Endometrium (tissue), 2 donors: ENCODE results near the gene PDRG1.
"Not testable (repeated sequence)": the region's sequence is repeated elsewhere in the genome, so short reads cannot be mapped to it uniquely, and the experiment has no call there.

Experiments
- FAIRE-seq: peaks from 2 replicates; lab custom pipeline; 2012; peaks lifted over from hg19 to GRCh38; lab: Jason Lieb, UNC
- donor health status: control.
- donor health status: control.

Gene PDRG1

GRCh38 chr20:31966991-31967655 lies 15.3 kb upstream of the PDRG1 start:
- FAIRE-seq = no peak

GRCh38 chr20:31963889-31964288 lies 12.0 kb upstream of the PDRG1 start:
- FAIRE-seq = no peak

GRCh38 chr20:31962761-31963160 lies 10.9 kb upstream of the PDRG1 start:
- FAIRE-seq = no peak

GRCh38 chr20:31956556-31957526 lies 5.0 kb upstream of the PDRG1 start:
- FAIRE-seq = no peak

GRCh38 chr20:31954500-31954899 lies 2.7 kb upstream of the PDRG1 start:
- no peak for FAIRE-seq

- no peak for FAIRE-seq
Observed at GRCh38 chr20:31953556-31954148, 1.8 kb upstream of the PDRG1 start.

GRCh38 chr20:31951203-31951529 lies 680 bp downstream of the PDRG1 start:
- FAIRE-seq = no peak

GRCh38 chr20:31949877-31950646 lies 1.8 kb downstream of the PDRG1 start:
- FAIRE-seq = no peak

GRCh38 chr20:31948008-31948407 lies 3.8 kb downstream of the PDRG1 start:
- FAIRE-seq = no peak

- FAIRE-seq = no peak
Observed at GRCh38 chr20:31945785-31946184, 6.1 kb downstream of the PDRG1 start.

GRCh38 chr20:31945319-31945718 lies 6.5 kb downstream of the PDRG1 start:
- no peak for FAIRE-seq

GRCh38 chr20:31943052-31943471 lies 8.8 kb downstream of the PDRG1 start:
- no peak for FAIRE-seq

GRCh38 chr20:31939661-31940060 lies 12.2 kb downstream of the PDRG1 start:
- FAIRE-seq = no peak

GRCh38 chr20:31937820-31938219 lies 14.0 kb downstream of the PDRG1 start:
- no peak for FAIRE-seq

- FAIRE-seq = no peak
Observed at GRCh38 chr20:31936420-31936819, 15.4 kb downstream of the PDRG1 start.

- FAIRE-seq = no peak
Observed at GRCh38 chr20:31934968-31935764, 16.7 kb downstream of the PDRG1 start.

- no peak for FAIRE-seq
Observed at GRCh38 chr20:31934491-31934890, 17.4 kb downstream of the PDRG1 start.

- FAIRE-seq = no peak
Observed at GRCh38 chr20:31933698-31934097, 18.1 kb downstream of the PDRG1 start.

- FAIRE-seq = no peak
Observed at GRCh38 chr20:31930779-31931178, 21.1 kb downstream of the PDRG1 start.

- not testable (repeated sequence) for FAIRE-seq
Observed at GRCh38 chr20:31929631-31930030, 22.2 kb downstream of the PDRG1 start.

- no peak for FAIRE-seq
Observed at GRCh38 chr20:31927627-31928159, 24.2 kb downstream of the PDRG1 start.
